Thyroid gland (tissue), 4 donors: Measurements from ENCODE around the gene FAM171A1. TPM values are rescaled to one million over a fixed set of nuclear protein-coding genes. Genes with fewer than 3 reads are reported as not detected.

Experiments used
- DNase-seq, 2 donors: peaks; one replicate each; pipeline ENCODE4 v3.0.0-alpha.2; 2019
- H3K27ac ChIP-seq, 3 donors: fragments of 200-600 bp; sonication (generic); 1 replicate in 2 of 3; 2 replicates in 1 of 3; pipeline ENCODE4 v1.5.1; 2016 to 2019; ENCODE audit warnings: mild to moderate bottlenecking in 1 of 3, moderate library complexity in 1 of 3
- H3K27me3 ChIP-seq: fragments of 200-600 bp; sonication (generic); one replicate; pipeline ENCODE4 v1.5.1; 2019
- H3K36me3 ChIP-seq, 2 donors: fragments of 200-600 bp; sonication (generic); one replicate each; pipeline ENCODE4 v1.5.1; 2016 to 2019
- H3K4me1 ChIP-seq, 2 donors: fragments of 200-600 bp; sonication (generic); one replicate each; pipeline ENCODE4 v1.5.1; 2017 to 2019
- H3K4me3 ChIP-seq, 3 donors: fragments of 200-600 bp; sonication (generic); replicated peaks in 1 of 3; 1 replicate in 2 of 3; 2 replicates in 1 of 3; pipeline ENCODE4 v1.5.1; 2016; ENCODE audit warnings: mild to moderate bottlenecking in 1 of 3
- H3K9me3 ChIP-seq: fragments of 200-600 bp; sonication (generic); one replicate; pipeline ENCODE4 v1.5.1; 2017
- CTCF ChIP-seq, 6 experiments: fragments of 200-600 bp in 3 of 6; fragments of 450-650 bp in 3 of 6; sonication (generic) in 3 of 6; IDR thresholded peaks; one replicate each; pipeline ENCODE4 v1.5.1; 2016 to 2019; ENCODE audit warnings: antibody characterized with exemption in 6 of 6, mild to moderate bottlenecking in 2 of 6, inconsistent platforms in 1 of 6, moderate library complexity in 1 of 6
- POLR2A ChIP-seq, 2 donors: fragments of 450-650 bp; IDR thresholded peaks; one replicate each; pipeline ENCODE4 v1.6.1; 2017; ENCODE audit warnings: antibody characterized with exemption in 2 of 2, mild to moderate bottlenecking in 2 of 2, moderate library complexity in 1 of 2
- WGBS, 2 donors: methylation state at CpG; one replicate each; pipeline ENCODE4 v1.1.5; 2017; 5-methylcytosine and 5-hydroxymethylcytosine counted together
- intact Hi-C: fragments of 100-400 bp; cut with DNase I; formaldehyde crosslinking; loops from one replicate; pipeline ENCODE4 v1.15.1; 2023
- small RNA-seq: library from RNA; depleted of rRNA; stranded (forward); fragments of <200 nt; gene quantifications from one replicate; pipeline ENCODE3, GENCODE V24; 2016
- total RNA-seq, 4 donors: library from RNA; depleted of rRNA; stranded (reverse); fragments of >200 nt; gene quantifications; one replicate each; pipeline ENCODE4 v1.2.3, GENCODE V29; 2016

The FAM171A1 gene
- total RNA-seq, 4 donors from 2014 or later = 10.2 to 14.9 (median 13.3) TPM

GRCh38 chr10:15166325-15166724 is 204.8 kb downstream of the FAM171A1 start:
- H3K9me3 ChIP-seq = no peaks in the 10 kb centered on the region
- no peak overlapping the region for H3K27ac ChIP-seq
- intact Hi-C loops = no loop called here
- no peak for DNase-seq
- no peak for TF ChIP-seq CTCF (IDR thresholded peaks at IDR 0.05)
- no peak for TF ChIP-seq POLR2A (IDR thresholded peaks at IDR 0.05)
- no peaks in the 10 kb centered on the region for H3K27me3 ChIP-seq
- 75 to 88% methylated on average over 2 of the region's 2 CpGs for WGBS, 2 donors
- no peaks in the 10 kb centered on the region for H3K36me3 ChIP-seq
- H3K4me1 ChIP-seq = peaks cover 3 to 5% of the 10 kb centered on the region in 2 donors
- H3K4me3 ChIP-seq = no peak overlapping the region

DNA sequence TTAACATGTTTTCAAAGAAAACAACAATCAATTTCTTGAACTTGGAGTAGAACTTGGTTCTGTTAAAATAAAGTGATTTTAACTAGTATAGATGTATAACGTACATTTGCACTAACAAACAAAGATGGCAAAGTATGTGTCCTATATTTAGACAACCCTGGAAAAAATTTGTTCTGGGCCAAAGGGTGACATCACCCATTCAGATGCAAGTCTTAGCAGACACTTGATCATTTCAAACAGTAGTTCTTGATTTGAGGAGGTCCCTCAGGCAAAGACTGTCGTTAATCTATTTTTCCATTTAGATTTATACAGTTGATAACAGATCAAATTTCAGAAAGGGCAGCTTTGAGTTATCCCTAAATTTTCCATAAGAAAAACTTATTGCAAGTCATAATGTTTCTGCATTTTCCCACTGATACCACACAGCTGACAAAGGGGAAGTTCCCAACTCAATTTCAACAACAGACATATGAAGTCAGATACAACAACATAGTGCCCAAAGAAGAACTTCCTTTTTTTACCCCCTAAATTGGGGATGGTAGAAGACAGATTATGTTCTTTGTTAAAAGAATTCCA is 207.7 kb downstream of the FAM171A1 start:
- no peak for DNase-seq
- intact Hi-C loops = no loop called here
- no peaks in the 10 kb centered on the region for H3K9me3 ChIP-seq
- no peaks in the 10 kb centered on the region for H3K27me3 ChIP-seq
- H3K4me1 ChIP-seq = no peaks in the 10 kb centered on the region
- 82 to 87% methylated on average over 2 of the region's 2 CpGs for WGBS, 2 donors
- H3K36me3 ChIP-seq = no peaks in the 10 kb centered on the region
- no peak for TF ChIP-seq POLR2A (IDR thresholded peaks at IDR 0.05)
- TF ChIP-seq CTCF (IDR thresholded peaks at IDR 0.05) = no peak
- H3K27ac ChIP-seq = no peak overlapping the region
- H3K4me3 ChIP-seq = no peak overlapping the region

Small RNA genes within 50 kb of the gene (small RNA-seq; reads per million reads assigned to genes)
- not detected for gene AL590365.1

Other genes starting within 250 kb of the FAM171A1 start
- gene NMT2, start 202.6 kb downstream of the FAM171A1 start, total RNA-seq = 10 to 100 TPM in 3 of 4 donors, 1 to 10 TPM in 1; 7.1 to 16.3 (median 11.7) TPM